ENCODE measurements around the gene GPR183.

GPR183 gene

DNA sequence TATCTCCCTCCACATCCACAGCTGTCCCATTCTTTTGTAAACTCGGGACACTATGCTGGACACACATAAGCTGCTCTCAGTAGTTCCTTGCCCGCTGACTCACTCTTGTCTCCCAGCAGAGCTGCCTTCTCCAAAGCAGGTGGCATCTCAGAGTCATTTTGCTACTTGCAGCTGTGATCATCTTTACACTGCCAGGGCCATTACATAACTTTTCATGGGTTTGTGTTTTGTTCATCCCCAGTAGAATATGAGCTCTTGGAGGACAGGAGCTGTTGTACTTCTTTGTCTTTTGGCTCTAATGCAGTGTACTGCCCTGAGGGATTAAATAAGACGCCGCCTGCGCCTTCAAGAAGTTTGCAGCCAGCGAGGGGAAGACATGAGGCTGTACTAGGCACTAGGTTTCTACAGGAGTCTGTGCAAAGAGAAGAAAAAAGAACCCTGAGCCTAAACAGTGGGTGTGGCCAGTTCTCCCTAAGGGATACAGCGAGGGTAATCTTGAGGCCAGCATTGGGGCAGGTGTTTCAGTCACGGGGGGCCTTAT is 40.8 kb upstream of the GPR183 start:
- Histone ChIP-seq H3K27ac (no peak overlapping the region), H3K27me3 (no peaks in the 10 kb centered on the region), H3K4me3 (ENCODE audit: low read depth in 1 of 2, low read length in 1 of 2) (no peak overlapping the region), H3K4me1 (ENCODE audit: control insufficient read depth in 1 of 2, insufficient read depth in 1 of 2, low read depth in 1 of 2, low read length in 1 of 2) (no peaks in the 10 kb centered on the region), H3K9me3 (no peaks in the 10 kb centered on the region), H3K36me3 (peaks cover 48% of the 10 kb centered on the region)
- TF ChIP-seq, protein P1, sequence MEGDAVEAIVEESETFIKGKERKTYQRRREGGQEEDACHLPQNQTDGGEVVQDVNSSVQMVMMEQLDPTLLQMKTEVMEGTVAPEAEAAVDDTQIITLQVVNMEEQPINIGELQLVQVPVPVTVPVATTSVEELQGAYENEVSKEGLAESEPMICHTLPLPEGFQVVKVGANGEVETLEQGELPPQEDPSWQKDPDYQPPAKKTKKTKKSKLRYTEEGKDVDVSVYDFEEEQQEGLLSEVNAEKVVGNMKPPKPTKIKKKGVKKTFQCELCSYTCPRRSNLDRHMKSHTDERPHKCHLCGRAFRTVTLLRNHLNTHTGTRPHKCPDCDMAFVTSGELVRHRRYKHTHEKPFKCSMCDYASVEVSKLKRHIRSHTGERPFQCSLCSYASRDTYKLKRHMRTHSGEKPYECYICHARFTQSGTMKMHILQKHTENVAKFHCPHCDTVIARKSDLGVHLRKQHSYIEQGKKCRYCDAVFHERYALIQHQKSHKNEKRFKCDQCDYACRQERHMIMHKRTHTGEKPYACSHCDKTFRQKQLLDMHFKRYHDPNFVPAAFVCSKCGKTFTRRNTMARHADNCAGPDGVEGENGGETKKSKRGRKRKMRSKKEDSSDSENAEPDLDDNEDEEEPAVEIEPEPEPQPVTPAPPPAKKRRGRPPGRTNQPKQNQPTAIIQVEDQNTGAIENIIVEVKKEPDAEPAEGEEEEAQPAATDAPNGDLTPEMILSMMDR (IDR thresholded peaks at IDR 0.05) = no peak

DNA sequence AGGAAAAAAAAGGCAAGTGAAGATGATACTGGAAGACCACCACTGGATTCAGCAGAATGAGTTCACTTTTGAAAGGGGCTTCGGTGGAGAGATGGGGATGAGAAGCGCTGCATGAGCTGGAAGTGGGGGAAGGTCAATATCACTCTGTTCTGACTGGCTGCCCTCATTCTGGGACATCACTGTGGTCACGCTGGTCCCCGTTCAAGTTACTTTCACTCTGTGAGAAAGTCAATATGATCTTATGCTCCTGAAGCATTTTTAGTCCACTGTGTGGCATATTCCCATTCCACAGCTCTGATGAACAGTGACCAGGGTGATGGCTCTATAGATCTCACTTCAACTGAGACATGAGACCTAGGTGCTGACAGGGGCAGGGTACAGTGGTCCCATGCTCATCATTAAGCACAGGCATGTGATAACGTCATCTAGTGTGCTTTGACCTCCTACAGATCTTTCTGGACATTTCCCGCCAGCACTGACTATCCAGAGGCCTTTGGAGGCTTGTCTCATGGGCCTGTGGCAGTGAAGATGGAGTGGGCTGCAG is 40.2 kb upstream of the GPR183 start:
- H3K36me3 ChIP-seq = peaks cover 54% of the 10 kb centered on the region
- no peaks in the 10 kb centered on the region for H3K9me3 ChIP-seq
- no peaks in the 10 kb centered on the region for H3K4me1 ChIP-seq (ENCODE audit: control insufficient read depth in 1 of 2, insufficient read depth in 1 of 2, low read depth in 1 of 2, low read length in 1 of 2)
- H3K27ac ChIP-seq = no peak overlapping the region
- TF ChIP-seq, protein P1 (IDR thresholded peaks at IDR 0.05) = no peak
- no peak overlapping the region for H3K4me3 ChIP-seq (ENCODE audit: low read depth in 1 of 2, low read length in 1 of 2)
- no peaks in the 10 kb centered on the region for H3K27me3 ChIP-seq

DNA sequence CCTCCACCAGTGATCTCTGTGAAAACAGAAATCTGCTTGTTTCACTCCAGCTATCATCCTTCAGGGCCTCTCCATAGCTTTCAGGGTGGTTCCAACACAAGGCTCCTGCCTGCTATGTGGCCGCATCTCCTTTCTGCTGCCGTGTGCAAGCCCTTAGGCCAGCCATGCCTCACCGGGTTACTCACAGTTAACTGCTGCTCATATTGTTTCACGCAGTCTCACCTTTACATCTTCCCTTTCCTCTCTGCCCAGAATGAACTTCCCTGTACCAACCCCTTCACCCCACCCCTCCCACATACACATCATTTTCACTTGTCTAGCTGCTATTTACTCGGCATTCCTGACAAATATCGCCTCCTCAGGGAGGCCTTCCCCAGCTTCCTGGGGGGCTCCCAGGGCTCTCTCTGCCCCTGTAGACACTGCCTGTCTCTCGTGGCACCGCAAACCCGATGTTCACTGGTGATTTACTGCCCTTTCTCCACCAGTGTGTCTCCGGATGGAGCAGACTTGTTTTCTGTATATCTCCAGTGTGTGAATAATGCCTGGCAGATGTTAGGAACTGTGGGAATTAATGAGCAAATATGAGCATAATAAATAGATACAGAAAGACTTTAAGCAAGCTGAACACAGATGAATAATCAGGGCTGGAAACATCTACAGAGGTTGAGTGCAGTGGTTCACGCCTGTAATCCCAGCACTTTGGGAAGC is 39.3 kb upstream of the GPR183 start:
- no peak overlapping the region for H3K4me3 ChIP-seq (ENCODE audit: low read depth in 1 of 2, low read length in 1 of 2)

DNA sequence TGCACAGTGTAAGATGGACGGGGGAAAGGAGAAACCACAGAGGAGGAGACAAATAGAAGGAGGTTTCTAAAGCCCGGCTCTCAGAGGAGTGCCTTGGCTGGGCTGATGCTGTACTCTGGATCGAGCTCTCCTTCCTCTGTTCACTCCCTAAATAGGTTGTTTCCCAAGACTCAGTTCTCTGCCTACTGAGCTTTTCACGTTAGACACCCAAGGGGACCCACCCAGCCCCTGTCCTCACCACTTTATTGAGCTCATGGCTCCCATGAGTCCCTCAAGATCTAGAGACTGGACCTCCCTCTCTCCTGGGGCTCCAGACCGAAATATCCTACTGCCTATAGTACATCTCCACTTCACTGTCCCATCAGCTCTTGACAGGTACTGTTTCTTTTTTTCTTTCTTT is 38.1 kb upstream of the GPR183 start:
- no peak overlapping the region for H3K4me3 ChIP-seq (ENCODE audit: low read depth in 1 of 2, low read length in 1 of 2)
- H3K27ac ChIP-seq = no peak overlapping the region
- H3K36me3 ChIP-seq = peaks cover 75% of the 10 kb centered on the region
- H3K9me3 ChIP-seq = no peaks in the 10 kb centered on the region
- TF ChIP-seq, protein P1 (IDR thresholded peaks at IDR 0.05) = no peak
- H3K27me3 ChIP-seq = no peaks in the 10 kb centered on the region
- no peaks in the 10 kb centered on the region for H3K4me1 ChIP-seq (ENCODE audit: control insufficient read depth in 1 of 2, insufficient read depth in 1 of 2, low read depth in 1 of 2, low read length in 1 of 2)

More for the DNA sequence above, 39.3 kb upstream of the GPR183 start:
- Histone ChIP-seq H3K27ac (no peak overlapping the region), H3K27me3 (no peaks in the 10 kb centered on the region), H3K36me3 (peaks cover 63% of the 10 kb centered on the region), H3K9me3 (no peaks in the 10 kb centered on the region), H3K4me1 (ENCODE audit: control insufficient read depth in 1 of 2, insufficient read depth in 1 of 2, low read depth in 1 of 2, low read length in 1 of 2) (no peaks in the 10 kb centered on the region)
- TF ChIP-seq, protein P1 (IDR thresholded peaks at IDR 0.05) = no peak

DNA sequence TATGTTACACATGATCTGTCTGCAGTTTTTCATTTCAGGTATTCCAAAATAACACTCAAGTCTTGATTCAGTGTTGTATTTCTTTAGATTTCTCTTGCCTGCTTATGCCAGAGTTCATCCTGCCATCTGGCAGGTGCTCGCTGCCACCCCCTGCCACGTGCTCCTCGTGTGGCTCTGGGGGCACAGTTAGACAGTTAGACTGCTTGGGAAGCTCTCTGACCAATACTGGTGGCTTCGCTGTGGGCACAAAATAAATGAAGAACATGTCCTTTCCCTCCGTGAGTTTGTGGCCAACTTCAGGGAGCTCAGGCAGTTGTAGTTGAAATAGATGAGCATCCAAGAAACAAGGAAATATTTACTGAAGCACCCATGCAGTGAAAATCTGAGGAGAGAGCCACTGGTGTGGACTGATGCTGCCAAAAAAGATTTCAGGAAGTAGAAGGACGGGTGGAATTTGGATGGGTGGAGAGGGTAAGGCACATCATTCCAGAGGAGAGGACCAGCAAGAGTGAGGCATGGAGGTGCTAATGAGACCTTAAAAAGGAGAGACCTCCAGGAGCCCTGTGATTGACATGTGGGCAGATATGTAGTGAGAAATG is 37.5 kb upstream of the GPR183 start:
- no peak overlapping the region for H3K4me3 ChIP-seq (ENCODE audit: low read depth in 1 of 2, low read length in 1 of 2)
- peaks cover 76% of the 10 kb centered on the region for H3K36me3 ChIP-seq
- no peaks in the 10 kb centered on the region for H3K27me3 ChIP-seq
- TF ChIP-seq, protein P1 (IDR thresholded peaks at IDR 0.05) = no peak
- no peaks in the 10 kb centered on the region for H3K4me1 ChIP-seq (ENCODE audit: control insufficient read depth in 1 of 2, insufficient read depth in 1 of 2, low read depth in 1 of 2, low read length in 1 of 2)
- H3K9me3 ChIP-seq = no peaks in the 10 kb centered on the region
- no peak overlapping the region for H3K27ac ChIP-seq
